ENCODE data around the gene INPP4B. TPM values are rescaled to one million over a fixed set of nuclear protein-coding genes. Genes with fewer than 3 reads are reported as not detected.

INPP4B gene
- total RNA-seq, 1 experiment from 2014 or later = 17.6 TPM

DNA sequence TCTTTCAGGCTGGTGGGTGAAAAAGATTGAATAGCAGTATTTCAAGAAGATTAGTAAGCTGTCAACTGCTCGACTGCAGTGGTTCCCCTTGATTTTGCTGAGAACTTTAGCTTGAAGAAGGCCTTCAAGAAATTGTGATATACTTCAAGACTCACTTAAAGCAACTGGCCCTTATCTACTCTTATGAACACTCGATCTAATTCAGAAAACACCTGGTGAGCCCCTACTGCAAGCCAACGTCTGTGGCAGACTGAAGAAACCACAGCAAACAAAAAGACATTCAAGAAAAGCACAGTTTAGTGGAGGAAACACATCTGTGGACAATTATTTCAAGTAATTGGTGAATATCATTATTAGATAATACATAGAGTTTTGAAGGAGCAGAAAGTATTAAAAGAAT is 119.0 kb downstream of the INPP4B start:
- Mint-ChIP-seq H3K27ac (ENCODE audit: low read depth, unreplicated experiment) (no peak overlapping the region), H3K9me3 (ENCODE audit: unreplicated experiment) (no peaks in the 10 kb centered on the region), H3K4me3 (ENCODE audit: unreplicated experiment) (no peak overlapping the region), H3K36me3 (ENCODE audit: insufficient read depth, unreplicated experiment) (no peaks in the 10 kb centered on the region), H3K27me3 (ENCODE audit: insufficient read depth, unreplicated experiment) (no peaks in the 10 kb centered on the region), H3K4me1 (ENCODE audit: insufficient read depth, unreplicated experiment) (peaks cover 2% of the 10 kb centered on the region)
- intact Hi-C loops (cut with micrococcal nuclease) = no loop called here
- ChIA-PET POLR2A (interaction anchor here (0.6 kb wide), 1 partner anchor 86 kb away, joined by 3 read pairs; no protein-coding TSS in a partner anchor), CTCF (interaction anchor here (2.0 kb wide), 1 partner anchor 112 kb away, joined by 6 read pairs; no protein-coding TSS in a partner anchor)
- BruUV-seq (replicated peaks) = no TSS peak
- TF ChIP-seq, protein P1, sequence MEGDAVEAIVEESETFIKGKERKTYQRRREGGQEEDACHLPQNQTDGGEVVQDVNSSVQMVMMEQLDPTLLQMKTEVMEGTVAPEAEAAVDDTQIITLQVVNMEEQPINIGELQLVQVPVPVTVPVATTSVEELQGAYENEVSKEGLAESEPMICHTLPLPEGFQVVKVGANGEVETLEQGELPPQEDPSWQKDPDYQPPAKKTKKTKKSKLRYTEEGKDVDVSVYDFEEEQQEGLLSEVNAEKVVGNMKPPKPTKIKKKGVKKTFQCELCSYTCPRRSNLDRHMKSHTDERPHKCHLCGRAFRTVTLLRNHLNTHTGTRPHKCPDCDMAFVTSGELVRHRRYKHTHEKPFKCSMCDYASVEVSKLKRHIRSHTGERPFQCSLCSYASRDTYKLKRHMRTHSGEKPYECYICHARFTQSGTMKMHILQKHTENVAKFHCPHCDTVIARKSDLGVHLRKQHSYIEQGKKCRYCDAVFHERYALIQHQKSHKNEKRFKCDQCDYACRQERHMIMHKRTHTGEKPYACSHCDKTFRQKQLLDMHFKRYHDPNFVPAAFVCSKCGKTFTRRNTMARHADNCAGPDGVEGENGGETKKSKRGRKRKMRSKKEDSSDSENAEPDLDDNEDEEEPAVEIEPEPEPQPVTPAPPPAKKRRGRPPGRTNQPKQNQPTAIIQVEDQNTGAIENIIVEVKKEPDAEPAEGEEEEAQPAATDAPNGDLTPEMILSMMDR (IDR thresholded peaks at IDR 0.05; ENCODE audit: unreplicated experiment) = no peak
- no peak for DNase-seq (ENCODE audit: unreplicated experiment)

DNA sequence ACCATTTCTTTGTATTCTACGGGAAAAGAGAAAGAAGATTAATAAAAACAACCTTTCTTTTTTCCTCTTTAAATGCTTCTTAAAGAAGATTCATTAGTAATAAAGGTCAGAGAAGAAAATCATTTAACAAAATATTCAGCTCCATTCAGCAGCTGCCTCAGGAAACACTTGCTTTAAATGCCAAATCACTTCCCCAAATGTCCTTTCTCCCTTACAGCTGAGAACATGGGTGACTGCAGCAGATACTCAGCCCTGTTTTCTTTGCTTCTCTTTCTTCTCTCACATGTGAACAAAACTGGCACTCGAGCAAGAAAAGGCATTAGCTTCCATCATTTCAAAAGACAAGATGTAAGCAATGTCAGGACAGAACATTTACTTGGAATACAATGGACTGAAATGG is 120.2 kb downstream of the INPP4B start:
- no peaks in the 10 kb centered on the region for H3K36me3 Mint-ChIP-seq (ENCODE audit: insufficient read depth, unreplicated experiment)
- no peak overlapping the region for H3K27ac Mint-ChIP-seq (ENCODE audit: low read depth, unreplicated experiment)
- ChIA-PET CTCF (interaction anchor here (2.0 kb wide), 1 partner anchor 113 kb away, joined by 6 read pairs; no protein-coding TSS in a partner anchor), POLR2A (no interaction called here)
- peaks cover 12% of the 10 kb centered on the region for H3K4me1 Mint-ChIP-seq (ENCODE audit: insufficient read depth, unreplicated experiment)
- no peak overlapping the region for H3K4me3 Mint-ChIP-seq (ENCODE audit: unreplicated experiment)
- no TSS peak for BruUV-seq (replicated peaks)
- TF ChIP-seq, protein P1 (IDR thresholded peaks at IDR 0.05; ENCODE audit: unreplicated experiment) = no peak
- no peak for DNase-seq (ENCODE audit: unreplicated experiment)
- no peaks in the 10 kb centered on the region for H3K9me3 Mint-ChIP-seq (ENCODE audit: unreplicated experiment)
- H3K27me3 Mint-ChIP-seq (ENCODE audit: insufficient read depth, unreplicated experiment) = no peaks in the 10 kb centered on the region
- intact Hi-C loops (cut with micrococcal nuclease) = no loop called here

DNA sequence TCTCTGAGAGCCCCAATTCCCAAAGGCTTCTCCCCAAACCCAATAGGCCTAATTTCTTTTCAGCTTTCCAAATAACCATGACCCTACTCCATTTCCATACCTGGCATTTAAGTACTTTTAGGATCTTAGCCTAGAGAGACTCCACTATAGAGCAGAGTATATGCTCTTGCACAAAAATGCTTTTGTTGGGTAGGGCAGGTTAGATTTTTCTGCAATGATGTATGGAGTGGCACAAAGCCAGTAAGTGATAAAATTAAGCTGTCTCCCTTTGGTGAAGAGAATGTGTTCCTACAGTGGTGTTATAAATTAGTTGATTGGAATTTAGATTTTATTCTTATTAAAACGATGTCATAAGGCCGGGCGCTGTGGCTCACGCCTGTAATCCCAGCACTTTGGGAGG is 124.9 kb downstream of the INPP4B start:
- DNase-seq (ENCODE audit: unreplicated experiment) = peak; percentile 8
- Mint-ChIP-seq H3K4me1 (ENCODE audit: insufficient read depth, unreplicated experiment) (peaks cover 17% of the 10 kb centered on the region), H3K4me3 (ENCODE audit: unreplicated experiment) (no peak overlapping the region), H3K9me3 (ENCODE audit: unreplicated experiment) (no peaks in the 10 kb centered on the region), H3K27ac (ENCODE audit: low read depth, unreplicated experiment) (peak overlapping the region; percentile 17), H3K36me3 (ENCODE audit: insufficient read depth, unreplicated experiment) (no peaks in the 10 kb centered on the region), H3K27me3 (ENCODE audit: insufficient read depth, unreplicated experiment) (no peaks in the 10 kb centered on the region)
- BruUV-seq (replicated peaks) = no TSS peak
- ChIA-PET POLR2A (interaction anchor here (0.6 to 0.8 kb wide), 2 partner anchors 354 to 366 kb away, joined by 3 to 4 read pairs; no protein-coding TSS in a partner anchor), CTCF (interaction anchor here (0.6 to 1.3 kb wide), 5 partner anchors 8 to 652 kb away, joined by 3 to 5 read pairs (median 3); no protein-coding TSS in a partner anchor)
- intact Hi-C loops (cut with micrococcal nuclease) = no loop called here
- TF ChIP-seq, protein P1 (IDR thresholded peaks at IDR 0.05; ENCODE audit: unreplicated experiment) = no peak

DNA sequence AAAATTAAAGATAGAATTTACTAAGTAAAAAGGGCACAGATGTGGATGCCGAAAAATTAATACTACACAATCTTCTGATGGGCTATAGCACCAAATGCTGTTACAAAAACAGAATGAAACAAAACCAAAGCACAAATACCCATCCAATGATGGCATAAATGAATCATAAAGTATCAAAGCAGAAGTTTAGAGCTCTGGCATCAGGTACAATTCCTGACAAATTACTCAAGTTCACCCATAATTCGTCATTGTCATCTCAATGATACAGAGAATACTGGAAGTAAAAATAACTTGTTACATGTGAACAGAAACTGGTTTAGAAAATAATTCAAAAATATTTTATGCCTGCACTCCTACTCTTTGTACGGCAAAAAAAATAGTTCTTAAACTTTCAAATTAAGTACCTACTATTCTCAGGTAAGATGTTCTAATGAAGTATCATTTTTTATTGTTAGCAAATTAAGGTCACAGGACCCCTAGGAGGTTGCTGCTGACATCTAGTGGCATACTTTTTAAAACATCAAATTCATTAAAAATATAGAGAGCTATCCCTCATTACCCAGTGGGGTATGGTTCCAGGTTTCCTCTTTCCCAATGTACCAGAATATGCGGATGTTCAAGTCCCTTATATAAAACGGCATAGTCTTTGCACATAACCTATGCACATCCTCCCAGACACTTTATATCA is 126.1 kb downstream of the INPP4B start:
- peaks cover 17% of the 10 kb centered on the region for H3K4me1 Mint-ChIP-seq (ENCODE audit: insufficient read depth, unreplicated experiment)
- H3K27me3 Mint-ChIP-seq (ENCODE audit: insufficient read depth, unreplicated experiment) = no peaks in the 10 kb centered on the region
- intact Hi-C loops (cut with micrococcal nuclease) = loop anchor here (1.0 kb wide), 5 partner anchors 317 to 1562 kb away; no protein-coding TSS in a partner anchor
- ChIA-PET CTCF (interaction anchor here (0.5 to 3.3 kb wide), 17 partner anchors 8 to 1862 kb away, joined by 3 to 13 read pairs (median 4); no protein-coding TSS in a partner anchor), POLR2A (interaction anchor here (0.6 to 1.1 kb wide), 2 partner anchors 16 to 367 kb away, joined by 3 to 4 read pairs; no protein-coding TSS in a partner anchor)
- H3K9me3 Mint-ChIP-seq (ENCODE audit: unreplicated experiment) = no peaks in the 10 kb centered on the region
- no peaks in the 10 kb centered on the region for H3K36me3 Mint-ChIP-seq (ENCODE audit: insufficient read depth, unreplicated experiment)
- H3K27ac Mint-ChIP-seq (ENCODE audit: low read depth, unreplicated experiment) = no peak overlapping the region
- TF ChIP-seq, protein P1 (IDR thresholded peaks at IDR 0.05; ENCODE audit: unreplicated experiment) = peak; percentile 50
- no TSS peak for BruUV-seq (replicated peaks)
- DNase-seq (ENCODE audit: unreplicated experiment) = peak; percentile 58
- H3K4me3 Mint-ChIP-seq (ENCODE audit: unreplicated experiment) = no peak overlapping the region
